GM18861 (cell line): ENCODE measurements around the gene LYPD6.
"Not testable (repeated sequence)": the region's sequence is repeated elsewhere in the genome, so short reads cannot be mapped to it uniquely, and the experiment has no call there.

Experiments used
- ATAC-seq: cut with Tn5 transposase; IDR thresholded peaks from one replicate; pipeline ENCODE4 v1.9.1; 2021; ENCODE audit not compliant: unreplicated experiment

LYPD6 gene

DNA sequence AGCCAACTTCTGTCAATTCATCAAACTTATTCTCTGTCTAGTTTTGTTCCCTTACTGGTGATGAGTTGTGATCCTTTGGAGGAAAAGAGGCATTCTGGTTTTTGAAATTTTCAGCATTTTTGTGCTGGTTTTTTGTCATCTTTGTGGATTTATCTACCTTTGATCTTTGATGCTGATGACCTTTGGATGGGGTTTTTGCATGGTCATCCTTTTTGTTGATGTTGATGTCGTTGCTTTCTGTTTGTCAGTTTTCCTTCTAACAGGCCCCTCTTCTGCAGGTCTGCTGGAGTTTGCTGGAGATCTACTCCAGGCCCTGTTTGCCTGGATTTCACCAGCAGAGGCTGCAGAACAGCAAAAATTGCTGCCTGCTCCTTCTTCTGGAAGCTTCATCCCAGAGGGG, 168.8 kb downstream of the LYPD6 start:
- not testable (repeated sequence) for ATAC-seq

DNA sequence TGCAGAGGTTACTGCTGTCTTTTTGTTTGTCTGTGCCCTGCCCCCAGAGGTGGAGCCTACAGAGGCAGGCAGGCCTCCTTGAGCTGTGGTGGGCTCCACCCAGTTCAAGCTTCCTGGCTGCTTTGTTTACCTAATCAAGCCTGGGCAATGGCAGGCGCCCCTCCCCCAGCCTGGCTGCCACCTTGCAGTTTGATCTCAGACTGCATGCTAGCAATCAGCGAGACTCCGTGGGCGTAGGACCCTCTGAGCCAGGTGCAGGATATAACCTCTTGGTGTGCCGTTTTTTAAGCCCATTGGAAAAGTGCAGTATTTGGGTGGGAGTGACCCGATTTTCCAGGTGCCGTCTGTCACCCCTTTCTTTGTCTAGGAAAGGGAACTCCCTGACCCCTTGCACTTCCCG, 176.4 kb downstream of the LYPD6 start:
- not testable (repeated sequence) for ATAC-seq

DNA sequence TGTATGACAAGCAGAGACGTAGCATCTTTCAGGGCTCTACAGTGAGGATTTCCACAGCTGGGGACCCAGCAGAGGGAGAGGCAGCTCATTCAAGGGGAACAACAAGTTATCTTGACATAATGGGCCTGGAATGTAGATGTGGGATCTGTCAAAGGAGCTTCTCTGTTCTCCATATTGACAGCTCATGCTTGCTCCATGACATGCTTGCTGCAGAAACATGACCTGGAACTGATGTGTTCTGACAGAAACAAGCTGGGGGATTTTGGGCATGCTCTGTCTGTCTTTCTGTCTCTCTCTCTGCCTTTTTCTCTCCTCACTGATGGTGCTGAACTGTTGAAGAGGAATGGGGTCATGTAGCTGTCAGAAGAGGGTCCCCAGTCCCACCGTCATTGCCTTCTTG, 177.6 kb downstream of the LYPD6 start:
- ATAC-seq, result no peak

- no peak for ATAC-seq
These were observed 183.1 kb downstream of the LYPD6 start for GRCh38 chr2:149513461-149513860.
